Upper lobe of left lung (tissue), 4 donors: Measurements from ENCODE around the gene CPSF4L.

Experiments
- POLR2AphosphoS5 ChIP-seq, 2 donors: sonication (generic); formaldehyde crosslinking; IDR thresholded peaks; one replicate each; pipeline ENCODE4 v1.5.1; 2017; ENCODE audit warnings: antibody characterized with exemption in 2 of 2
- TF ChIP-seq, protein P1 (sequence below), 6 experiments: fragments of 450-650 bp in 4 of 6; fragments of 200-600 bp in 2 of 6; sonication (generic) in 2 of 6; IDR thresholded peaks; one replicate each; pipeline ENCODE4 v1.5.1; 2016 to 2019; ENCODE audit warnings: antibody characterized with exemption in 6 of 6

GRCh38 chr17:73231841-73232586 is 29.7 kb downstream of the CPSF4L start:
- TF ChIP-seq, protein P1, sequence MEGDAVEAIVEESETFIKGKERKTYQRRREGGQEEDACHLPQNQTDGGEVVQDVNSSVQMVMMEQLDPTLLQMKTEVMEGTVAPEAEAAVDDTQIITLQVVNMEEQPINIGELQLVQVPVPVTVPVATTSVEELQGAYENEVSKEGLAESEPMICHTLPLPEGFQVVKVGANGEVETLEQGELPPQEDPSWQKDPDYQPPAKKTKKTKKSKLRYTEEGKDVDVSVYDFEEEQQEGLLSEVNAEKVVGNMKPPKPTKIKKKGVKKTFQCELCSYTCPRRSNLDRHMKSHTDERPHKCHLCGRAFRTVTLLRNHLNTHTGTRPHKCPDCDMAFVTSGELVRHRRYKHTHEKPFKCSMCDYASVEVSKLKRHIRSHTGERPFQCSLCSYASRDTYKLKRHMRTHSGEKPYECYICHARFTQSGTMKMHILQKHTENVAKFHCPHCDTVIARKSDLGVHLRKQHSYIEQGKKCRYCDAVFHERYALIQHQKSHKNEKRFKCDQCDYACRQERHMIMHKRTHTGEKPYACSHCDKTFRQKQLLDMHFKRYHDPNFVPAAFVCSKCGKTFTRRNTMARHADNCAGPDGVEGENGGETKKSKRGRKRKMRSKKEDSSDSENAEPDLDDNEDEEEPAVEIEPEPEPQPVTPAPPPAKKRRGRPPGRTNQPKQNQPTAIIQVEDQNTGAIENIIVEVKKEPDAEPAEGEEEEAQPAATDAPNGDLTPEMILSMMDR (IDR thresholded peaks at IDR 0.05), result peak in 5 of 6 experiments; percentile 20 to 75 (median 70)
- peak; percentile 86 to 94 for TF ChIP-seq POLR2AphosphoS5 (IDR thresholded peaks at IDR 0.05)
